GM19043 (cell line): Measurements from ENCODE around the gene PROSER2.

ENCODE experiments used
- ATAC-seq: cut with Tn5 transposase; IDR thresholded peaks from one replicate; pipeline ENCODE4 v1.9.1; 2021; ENCODE audit warnings: low read depth; ENCODE audit not compliant: unreplicated experiment

PROSER2 gene, protein sequence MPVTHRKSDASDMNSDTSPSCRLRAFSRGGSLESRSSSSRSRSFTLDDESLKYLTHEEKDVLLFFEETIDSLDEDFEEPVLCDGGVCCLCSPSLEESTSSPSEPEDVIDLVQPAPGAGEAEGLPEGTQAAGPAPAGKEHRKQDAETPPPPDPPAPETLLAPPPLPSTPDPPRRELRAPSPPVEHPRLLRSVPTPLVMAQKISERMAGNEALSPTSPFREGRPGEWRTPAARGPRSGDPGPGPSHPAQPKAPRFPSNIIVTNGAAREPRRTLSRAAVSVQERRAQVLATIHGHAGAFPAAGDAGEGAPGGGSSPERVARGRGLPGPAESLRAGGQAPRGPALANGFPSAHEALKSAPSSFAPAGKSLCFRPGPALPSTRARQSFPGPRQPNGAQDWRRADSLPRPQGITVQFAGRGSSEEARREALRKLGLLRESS

DNA sequence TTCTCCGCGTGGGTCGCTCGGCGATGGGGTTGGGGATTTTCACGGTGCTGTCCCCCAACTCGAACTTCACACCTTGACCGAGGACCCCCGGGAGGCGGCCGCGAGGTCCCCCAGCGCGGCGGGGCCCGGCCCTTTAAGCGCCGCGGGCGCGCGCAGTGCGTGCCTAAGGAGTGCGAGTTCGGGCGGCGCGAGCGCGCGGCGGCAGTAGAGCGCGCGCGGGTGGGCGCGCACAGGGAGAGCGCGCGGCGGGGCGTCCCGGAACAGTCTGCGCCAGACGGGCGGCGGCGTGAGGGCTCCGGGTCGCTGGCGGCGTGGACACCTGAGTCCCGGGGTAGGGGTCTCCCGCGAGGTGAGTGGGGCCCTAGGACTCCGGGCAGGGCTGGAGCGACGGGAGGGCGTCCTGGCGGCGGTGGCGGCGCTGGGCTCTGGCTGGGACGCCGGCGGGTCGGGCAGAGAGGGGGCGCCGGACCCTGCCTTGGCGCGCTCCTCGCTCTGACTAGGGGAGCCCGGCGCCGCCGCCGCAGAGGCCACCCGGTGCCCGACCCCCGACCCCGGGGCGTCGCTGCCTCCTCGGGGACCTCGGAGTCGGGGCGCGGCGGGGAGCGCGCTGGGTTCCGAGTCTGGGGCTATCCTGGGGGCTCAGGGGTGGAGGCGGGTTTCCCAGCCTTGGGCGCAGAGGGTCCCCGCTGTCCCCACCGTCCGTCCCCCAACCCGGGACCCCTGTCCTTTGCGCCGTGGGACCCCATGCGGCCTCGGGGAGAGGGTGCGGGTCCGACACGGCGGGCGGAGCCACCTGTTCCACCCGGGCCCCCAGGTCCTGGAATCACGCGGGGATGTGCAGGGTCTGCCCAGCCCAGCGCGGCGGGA, at the start of gene PROSER2:
Gene PROSER2, plus strand, starts transcription at position 235 of the 867 bp plus-strand sequence. CDS start 28,722 bp downstream, outside the sequence.
- no peak for ATAC-seq

DNA sequence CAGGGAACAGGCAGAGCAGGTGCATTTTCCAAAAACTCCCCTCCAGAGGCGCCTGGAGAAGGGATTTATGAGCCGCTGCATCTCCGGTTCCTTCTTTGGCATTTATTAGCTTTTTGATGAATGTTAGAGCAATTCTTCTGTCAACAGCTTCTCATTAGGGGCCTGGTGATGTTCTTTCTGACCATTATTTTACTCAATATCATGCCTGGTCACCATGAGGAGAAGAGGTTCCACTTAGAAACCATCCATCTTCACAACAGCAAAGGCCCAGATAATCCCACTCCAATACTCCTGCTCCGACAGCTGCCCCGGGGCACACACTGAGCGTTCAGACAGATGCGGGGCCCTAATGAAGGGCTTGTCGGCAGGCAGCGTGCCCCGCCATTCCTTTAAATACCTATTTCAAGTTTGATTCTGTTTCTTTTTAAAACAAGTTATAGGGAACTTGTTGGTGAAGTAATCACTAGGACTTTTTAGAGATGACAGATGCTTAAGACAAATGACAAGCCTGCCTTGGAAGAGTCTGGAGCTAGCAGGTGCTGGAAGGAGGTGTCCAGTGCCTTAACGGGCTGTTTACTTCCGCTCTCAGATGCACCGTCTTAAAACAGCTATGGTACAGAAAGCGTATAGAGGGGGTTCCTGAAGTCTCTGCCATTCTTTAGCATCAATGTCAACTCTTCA, 49.3 kb upstream of the PROSER2 start:
- ATAC-seq: no peak

DNA sequence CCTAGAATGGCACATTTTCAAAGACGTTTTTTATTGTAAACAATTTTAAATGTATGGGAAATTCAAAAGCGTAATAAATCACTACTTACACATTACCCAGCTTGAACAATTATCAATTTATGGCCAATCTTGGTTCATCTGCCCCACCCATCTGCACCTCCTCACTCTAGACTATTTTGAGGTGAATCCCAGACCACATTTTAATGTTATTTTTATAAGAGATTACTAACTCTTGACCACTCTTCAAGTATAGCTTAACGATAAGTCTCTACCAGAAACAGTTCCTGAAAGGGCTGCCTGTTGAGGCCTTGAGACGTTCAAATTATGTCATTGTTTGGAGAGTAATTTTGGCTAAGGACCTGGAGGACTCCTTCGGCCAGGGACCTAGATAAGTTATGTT, 47.7 kb upstream of the PROSER2 start:
- ATAC-seq: no peak

DNA sequence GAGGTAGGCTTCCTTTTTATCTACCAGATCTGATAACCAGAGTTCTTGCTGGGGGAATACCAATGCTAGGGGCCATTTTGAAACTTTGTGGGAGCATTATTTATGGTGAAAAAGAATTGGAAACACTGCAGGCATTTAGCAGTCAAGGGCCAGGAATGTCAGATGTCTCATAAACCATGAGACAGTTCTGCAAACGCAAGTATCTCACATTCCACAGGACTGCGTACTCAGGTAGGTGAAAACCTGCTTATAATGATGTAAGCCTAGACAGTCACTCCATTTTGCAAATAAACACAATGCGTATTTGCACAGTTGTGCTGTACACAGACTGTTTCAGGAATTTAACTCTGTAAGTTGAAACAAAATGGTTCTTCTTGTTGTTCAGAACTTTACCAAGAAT, 47.1 kb upstream of the PROSER2 start:
- ATAC-seq: no peak

DNA sequence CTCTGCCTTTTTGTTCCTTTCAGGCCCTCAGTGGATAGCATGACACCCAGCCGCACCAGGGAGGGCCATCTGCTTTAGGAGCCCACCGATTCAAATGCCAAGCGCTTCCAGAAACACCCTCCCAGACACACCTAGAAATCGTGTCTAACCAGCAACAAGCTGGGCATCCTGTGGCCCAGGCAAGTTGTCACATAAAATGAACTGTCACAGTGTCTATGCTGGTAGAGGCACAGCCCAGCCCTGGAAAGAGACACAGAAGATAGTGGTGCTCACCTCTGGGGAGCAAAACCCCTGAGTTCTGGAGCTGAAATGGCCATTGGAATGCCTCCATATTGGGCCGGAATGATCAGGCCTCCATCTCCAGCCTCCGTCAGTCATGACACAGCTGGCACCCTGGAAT, 42.0 kb upstream of the PROSER2 start:
- no peak for ATAC-seq

DNA sequence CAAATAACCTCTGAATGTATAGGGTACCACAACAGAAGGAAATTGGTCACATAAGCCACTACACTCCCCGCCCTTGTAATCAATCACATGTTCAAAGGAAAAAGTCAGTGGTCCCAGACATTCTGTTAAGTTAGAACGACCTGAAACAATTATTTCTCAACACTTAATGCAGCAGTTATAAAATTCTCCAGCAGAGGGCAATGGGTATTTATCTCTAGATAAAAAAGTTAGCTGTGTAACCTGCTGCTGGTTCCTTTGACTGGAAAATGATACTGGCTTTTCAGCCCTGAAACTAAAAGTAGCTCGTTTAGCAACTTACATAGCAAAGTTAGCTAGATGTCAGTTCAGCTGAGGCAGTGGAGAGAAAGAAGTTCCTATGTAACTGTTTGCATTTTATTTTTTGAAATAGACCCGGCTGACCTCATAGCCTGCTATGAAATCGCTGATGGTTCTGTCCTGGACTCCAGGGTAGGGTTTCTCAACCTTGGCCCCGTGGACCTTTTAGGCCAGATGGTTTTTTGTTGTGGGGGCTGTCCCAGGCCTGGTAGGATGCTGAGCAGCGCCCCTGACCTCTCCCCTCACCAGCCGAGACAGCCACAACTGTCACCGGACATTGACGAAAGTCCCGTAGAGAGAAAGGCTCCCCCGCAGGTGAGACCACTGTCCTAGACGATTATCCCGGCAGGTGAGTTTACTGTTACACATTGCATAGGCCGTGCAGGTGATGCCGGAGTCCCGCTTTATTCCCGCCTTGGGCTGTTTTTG, 40.2 kb upstream of the PROSER2 start:
- ATAC-seq: no peak

DNA sequence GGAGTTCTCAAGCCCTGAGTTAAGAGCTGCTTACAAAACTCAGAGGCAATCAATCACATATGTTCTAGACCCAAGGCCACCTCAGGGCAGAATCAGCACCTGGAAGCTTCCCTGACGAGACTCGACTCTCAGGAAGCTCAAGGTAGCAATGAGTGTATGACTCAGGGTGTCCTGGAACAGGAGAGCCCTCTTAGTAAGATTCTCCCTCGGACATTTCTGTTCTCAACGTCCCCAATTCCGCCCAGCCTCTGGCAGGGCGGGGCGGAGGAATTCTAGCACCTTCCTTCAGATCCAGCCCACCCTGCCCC, 39.6 kb upstream of the PROSER2 start:
- no peak for ATAC-seq

DNA sequence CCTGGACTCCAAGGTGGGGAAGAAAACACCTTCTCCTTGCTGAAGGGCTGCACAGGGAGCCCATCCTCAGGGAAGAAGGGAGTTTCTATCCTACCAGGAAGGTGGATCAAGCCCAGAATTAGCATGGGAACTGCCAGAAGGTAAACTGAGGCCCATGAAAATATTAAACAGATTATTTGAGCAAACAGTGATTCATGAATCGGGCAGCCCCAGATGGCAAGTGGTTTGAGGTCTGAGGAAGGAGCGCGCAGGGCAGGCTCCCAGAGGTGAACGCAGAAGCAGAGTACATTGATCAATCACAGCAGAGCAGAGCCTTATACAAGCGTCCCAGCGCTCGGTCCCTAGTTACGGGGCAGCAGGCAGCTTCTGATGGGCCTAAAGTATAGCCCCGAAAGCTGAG, 35.8 kb upstream of the PROSER2 start:
- no peak for ATAC-seq

DNA sequence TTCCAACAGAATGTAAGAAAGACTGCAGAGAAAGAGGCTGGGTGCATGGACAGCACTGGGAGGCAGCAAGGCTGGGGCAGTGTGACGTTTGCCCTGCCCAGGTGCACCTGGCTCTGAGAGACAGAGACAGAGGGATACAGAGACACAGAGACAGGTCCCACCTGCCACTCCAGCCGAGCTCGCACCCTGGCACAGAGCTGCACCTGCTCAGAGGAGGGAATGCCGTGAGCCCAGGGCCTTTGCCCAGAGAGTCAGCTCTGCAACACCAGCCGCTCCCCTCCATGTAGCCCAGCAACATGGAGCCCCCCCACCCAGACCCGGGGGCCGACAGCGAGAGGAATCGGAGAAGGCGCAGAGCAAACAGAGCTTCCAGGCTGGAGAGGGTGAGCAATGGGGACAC, 35.3 kb upstream of the PROSER2 start:
- ATAC-seq: no peak

DNA sequence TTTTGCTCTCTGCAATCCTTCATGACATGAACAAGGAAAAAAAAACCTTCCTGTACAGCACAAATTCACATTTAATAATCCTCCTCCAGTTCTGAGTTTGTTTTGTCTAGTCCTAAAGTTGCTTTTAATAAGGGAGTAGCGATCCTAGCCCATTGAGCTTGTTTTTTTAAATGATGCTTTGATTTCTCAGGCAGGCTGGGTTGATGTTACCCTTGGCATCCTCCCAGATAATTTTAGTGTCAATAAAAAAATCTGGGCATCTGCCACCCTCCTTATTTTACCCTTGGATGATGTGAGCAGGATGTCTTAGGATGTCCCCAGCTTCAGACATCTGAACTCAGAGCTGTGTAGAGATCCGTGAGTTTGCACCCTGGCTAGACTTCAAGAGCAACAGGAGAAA, 33.9 kb upstream of the PROSER2 start:
- no peak for ATAC-seq

DNA sequence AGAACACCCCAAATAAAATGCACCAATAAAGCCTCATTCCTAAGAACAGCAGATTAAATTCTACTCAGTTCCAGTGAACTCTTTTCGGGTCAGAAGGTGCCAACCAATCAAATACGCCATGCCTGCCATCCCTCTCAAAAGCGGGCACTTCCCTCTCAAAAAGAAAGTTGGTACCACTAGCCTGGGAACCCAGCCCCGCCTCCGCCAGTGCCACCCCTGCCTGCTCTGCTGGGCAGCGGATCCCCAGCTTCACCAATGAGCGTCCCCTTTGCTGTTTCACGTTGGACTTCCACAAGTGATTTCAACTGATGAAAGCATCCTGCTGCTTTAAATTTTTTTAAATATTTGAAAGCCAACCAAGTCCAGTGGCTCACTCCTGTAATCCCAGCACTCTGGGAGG, 33.2 kb upstream of the PROSER2 start:
- no peak for ATAC-seq

DNA sequence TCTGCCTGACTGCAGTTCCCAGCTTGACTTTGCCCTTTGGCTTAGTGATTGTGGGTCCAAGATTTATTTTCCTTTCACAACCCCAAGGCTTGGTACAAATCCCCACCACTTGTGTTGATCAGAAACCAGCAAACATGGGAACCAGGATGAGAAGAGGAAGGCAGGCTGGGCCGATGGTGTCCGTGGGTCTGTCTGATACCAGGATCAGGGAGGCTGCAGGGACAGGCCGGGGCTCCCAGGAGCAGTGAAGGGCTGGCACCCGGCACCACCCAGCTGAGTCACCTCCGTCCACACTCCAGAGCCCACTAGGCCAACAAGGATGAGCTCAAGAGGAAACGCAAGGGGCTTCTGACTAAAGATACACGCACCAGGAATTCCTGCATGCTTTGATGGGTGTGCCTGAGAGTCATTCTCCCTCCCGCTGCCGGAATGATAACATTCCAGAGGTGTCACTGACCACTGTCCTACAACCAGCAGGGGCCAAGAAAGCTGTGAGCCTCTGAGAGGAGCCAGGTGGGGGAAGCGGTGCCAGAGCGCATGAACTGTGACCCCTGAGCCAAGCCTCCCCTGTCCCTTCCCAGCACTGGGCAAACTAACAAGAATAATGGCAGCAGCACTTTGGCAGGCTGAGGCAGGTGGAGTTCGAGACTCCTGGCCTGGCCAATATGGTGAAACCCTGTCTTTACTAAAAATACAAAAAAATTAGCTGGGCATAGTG, 29.2 kb upstream of the PROSER2 start:
- ATAC-seq: no peak

DNA sequence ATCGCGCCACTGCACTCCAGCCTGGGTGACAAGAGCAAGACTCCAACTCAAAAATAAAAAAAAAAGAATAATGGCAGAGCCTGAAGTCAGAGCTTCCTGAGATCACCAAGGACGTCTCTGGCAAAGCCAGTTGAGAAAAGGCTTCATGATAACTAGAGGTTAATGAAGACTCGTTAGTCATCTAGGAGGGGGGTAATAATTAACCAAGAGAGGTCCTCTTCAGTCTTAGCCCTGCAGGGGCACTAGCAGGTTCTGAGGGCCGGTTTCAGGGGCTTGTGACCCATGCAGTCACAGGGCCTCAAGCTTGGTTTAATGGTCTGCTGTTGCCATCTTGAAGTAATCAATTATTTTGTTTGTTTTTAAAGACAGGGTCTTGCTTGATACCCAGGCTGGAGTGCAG, 28.6 kb upstream of the PROSER2 start:
- ATAC-seq: no peak

DNA sequence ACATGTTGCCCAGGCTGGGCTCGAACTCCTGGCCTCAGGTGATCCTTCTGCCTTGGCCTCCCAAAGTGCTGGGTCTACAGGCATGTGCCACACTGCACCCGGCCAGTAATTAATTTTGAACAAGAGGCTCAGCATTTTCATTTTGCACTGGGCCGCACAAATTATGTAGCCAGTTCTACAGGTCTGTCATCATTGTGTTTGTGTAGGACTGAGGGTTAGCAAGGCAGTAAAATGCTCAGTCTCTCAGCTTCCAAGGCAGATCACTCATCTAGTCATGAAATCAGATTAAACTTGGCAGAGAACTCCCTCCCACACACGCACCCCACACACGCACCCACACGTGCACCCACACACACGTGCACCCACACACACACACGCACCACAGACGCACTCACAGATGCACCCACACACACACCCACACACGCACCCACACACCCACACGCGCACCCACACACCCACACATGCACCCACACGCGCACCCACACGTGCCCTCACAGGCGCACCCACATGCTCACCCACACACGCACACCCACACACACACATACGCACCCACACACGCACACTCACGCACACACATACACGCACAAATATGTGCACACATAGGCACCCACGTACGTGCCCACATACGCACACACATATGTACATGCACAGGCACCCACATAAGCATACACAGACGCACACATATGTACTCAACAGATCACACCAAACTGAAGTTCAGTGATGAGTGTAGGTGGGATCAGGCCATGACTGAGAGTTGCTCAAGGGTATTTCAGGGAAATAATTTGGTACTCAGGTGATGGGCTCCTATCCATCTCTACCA, 27.8 kb upstream of the PROSER2 start:
- no peak for ATAC-seq

DNA sequence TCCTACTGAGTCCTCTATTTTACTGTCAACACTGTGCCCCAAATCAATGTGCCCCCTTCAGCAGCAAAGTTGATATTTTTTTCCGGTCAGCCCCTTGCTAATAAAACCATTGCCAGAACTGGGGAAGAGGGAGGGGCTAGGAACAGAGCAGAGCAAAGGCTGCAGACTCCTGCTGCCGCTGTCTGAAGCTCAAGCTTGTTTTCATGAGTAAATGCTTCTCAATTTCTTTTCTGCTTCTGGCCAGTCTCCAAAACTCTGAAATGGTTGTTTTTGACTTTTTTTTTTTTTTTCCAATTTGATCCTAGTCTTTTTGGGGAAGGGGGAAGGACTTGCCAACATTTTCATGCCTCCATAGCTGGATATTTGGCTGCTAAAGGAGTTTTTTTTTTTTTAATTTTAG, 26.7 kb upstream of the PROSER2 start:
- no peak for ATAC-seq

DNA sequence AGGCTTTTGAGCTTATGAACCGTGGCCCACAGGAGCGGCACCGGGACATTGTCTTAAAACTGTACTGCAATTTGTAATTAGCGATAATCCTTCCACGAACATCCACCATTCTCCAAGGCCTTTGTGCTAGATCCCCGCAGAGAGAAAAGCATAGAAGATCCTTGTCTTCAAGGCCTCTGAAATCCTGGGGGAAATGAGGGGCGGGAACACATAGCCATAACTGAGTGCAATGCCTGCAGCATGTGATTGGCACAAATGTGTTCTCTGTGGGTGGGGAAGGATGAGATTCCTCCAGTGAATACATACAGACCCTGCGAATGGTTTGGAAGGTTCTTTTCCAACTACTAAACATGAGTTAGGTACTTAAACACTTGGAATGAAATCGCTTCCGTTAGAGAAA, 25.9 kb upstream of the PROSER2 start:
- no peak for ATAC-seq

DNA sequence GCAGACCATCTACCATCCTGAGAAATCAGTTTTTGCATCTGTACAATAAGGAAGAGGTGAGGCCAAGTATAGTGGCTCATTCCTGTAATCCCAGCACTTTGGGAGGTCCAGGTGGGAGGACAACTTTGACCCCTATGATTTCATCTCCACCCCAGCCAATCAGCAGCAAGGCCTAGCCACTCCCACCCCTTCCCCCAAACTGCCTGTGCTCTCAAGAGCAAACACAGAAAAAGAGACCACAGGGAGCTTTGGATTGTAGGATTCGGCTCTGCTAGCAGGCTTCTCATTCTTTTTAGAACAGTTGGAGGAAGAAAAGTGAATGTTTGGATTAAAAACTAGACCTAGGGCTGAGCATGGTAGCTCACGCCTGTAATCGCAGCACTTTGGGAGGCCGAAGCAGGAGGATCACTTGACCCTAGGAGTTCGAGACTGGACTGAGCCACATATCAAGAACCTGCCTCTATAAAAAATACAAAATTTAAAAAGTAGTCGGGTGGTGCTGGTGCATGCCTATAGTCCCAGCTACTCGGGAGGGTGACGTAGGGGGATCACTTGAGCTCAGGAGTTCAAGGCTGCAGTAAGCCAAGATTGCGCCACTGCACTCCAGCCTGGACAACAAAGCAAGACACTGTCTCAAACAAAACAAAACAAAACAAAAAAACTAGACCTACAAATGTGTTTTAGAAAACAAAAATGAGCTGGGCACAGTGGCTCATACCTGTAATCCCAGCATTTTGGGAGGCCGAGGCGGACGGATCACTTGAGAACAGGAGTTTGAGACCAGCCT, 25.1 kb upstream of the PROSER2 start:
- ATAC-seq: no peak
